SU-DHL-6 (cell line): ENCODE data around the gene PYCARD.

Experiments used
- H2AFZ ChIP-seq: fragments of 200-600 bp; sonication (generic); 2 replicates; pipeline ENCODE4 v1.6.1; 2014; ENCODE audit warnings: low read depth, mild to moderate bottlenecking, moderate library complexity, mixed read lengths, antibody characterized with exemption, low read length; ENCODE audit not compliant: severe bottlenecking
- H3F3A ChIP-seq: fragments of 200-600 bp; shearing (Covaris generic); 2 replicates; pipeline ENCODE4 v1.6.0; 2016; ENCODE audit warnings: antibody characterized with exemption, mild to moderate bottlenecking; ENCODE audit not compliant: insufficient read depth
- H3K27ac ChIP-seq: fragments of 200-600 bp; sonication (generic); 2 replicates; pipeline ENCODE4 v1.5.1; 2016; ENCODE audit warnings: low read depth, mild to moderate bottlenecking, low read length, moderate library complexity, mixed read lengths
- H3K27me3 ChIP-seq: fragments of 200-600 bp; sonication (generic), shearing (Covaris generic); 2 replicates; pipeline ENCODE4 v1.6.0; 2014; ENCODE audit warnings: mild to moderate bottlenecking, low read length
- H3K36me3 ChIP-seq: fragments of 200-600 bp; sonication (generic); 2 replicates; pipeline ENCODE4 v1.6.1; 2014; ENCODE audit warnings: mild to moderate bottlenecking, low read length, mixed read lengths
- H3K4me2 ChIP-seq: fragments of 300-600, 200-600 bp; shearing (Covaris generic), sonication (generic); 2 replicates; pipeline ENCODE4 v1.6.0; 2014; ENCODE audit warnings: low read length, low read depth, mild to moderate bottlenecking; ENCODE audit not compliant: poor library complexity, severe bottlenecking
- H3K4me3 ChIP-seq: fragments of 200-600 bp; sonication (generic); 2 replicates; pipeline ENCODE4 v1.5.1; 2014; ENCODE audit warnings: antibody characterized with exemption, low read length, mild to moderate bottlenecking, mixed read lengths; ENCODE audit not compliant: insufficient read depth, poor library complexity, severe bottlenecking
- H3K79me2 ChIP-seq: fragments of 200-600 bp; sonication (generic); 2 replicates; pipeline ENCODE4 v1.6.1; 2014; ENCODE audit warnings: mild to moderate bottlenecking, low read length, moderate library complexity; ENCODE audit not compliant: insufficient read depth
- H3K9ac ChIP-seq: fragments of 200-600 bp; sonication (generic); 2 replicates; pipeline ENCODE4 v1.7.0; 2014; ENCODE audit warnings: mild to moderate bottlenecking, low read length
- H3K9me2 ChIP-seq: fragments of 200-600 bp; sonication (generic); replicated peaks from 2 replicates; pipeline ENCODE4 v1.6.1; 2014; ENCODE audit warnings: low read length; ENCODE audit not compliant: insufficient read depth
- H3K9me3 ChIP-seq: fragments of 200-600 bp; sonication (generic); 2 replicates; pipeline ENCODE4 v1.6.1; 2014; ENCODE audit warnings: low read length, mixed read lengths; ENCODE audit not compliant: insufficient read depth
- H4K20me1 ChIP-seq: fragments of 200-600 bp; sonication (generic); 2 replicates; pipeline ENCODE4 v1.6.1; 2014; ENCODE audit warnings: low read depth, mild to moderate bottlenecking, antibody characterized with exemption, low read length, moderate library complexity, mixed read lengths
- EZH2phosphoT487 ChIP-seq: fragments of 200-600 bp; sonication (generic), shearing (Covaris generic); conservative IDR thresholded peaks from 2 replicates; pipeline ENCODE4 v1.6.1; 2018; ENCODE audit warnings: mild to moderate bottlenecking, antibody characterized with exemption, low read length, moderate library complexity, mixed read lengths
- TF ChIP-seq, protein P1 (sequence below): fragments of 200-600 bp; sonication (generic); IDR thresholded peaks from one replicate; pipeline ENCODE4 v1.5.1; 2017; ENCODE audit warnings: antibody characterized with exemption, mild to moderate bottlenecking, low read length, moderate library complexity; ENCODE audit not compliant: insufficient read depth, poor library complexity, severe bottlenecking

PYCARD gene

DNA sequence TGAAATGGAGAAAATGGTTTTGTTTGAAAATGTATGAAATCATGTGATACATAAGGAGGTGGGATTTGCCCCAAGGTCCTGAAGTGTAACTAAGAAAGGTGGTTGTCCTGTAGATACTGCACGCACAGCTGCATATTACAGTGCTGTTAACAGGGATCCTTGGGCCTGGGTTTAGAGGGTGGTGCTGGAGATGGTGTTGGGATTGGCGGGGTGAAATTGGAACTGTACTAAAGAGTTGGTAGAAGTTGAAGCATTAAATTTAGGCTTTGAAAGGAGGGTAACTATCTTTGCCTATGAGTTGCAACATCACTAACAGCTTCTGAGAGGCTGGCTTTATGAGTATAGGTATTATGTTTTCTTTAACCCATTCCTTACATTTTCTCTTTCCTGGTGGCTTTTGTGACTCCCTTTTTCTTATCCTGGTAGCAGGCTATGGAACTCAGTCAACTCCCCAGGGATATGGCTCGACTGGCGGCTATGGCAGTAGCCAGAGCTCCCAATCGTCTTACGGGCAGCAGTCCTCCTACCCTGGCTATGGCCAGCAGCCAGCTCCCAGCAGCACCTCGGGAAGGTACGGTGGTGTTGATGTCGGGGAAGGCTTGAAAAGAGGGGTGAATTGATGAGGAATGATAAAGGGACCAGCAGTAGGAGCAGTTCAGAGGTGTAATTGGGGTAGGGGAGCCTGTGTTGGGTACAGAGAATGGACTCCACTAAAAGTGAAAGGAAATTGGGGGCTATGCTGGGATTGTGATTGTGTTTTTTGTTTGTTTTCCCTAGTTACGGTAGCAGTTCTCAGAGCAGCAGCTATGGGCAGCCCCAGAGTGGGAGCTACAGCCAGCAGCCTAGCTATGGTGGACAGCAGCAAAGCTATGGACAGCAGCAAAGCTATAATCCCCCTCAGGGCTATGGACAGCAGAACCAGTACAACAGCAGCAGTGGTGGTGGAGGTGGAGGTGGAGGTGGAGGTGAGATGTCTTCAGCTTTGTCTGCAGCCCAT lies 18.8 kb downstream of the PYCARD start:
- H3K79me2 ChIP-seq: peaks cover 88% of the 10 kb centered on the region
- H3K27me3 ChIP-seq: no peaks in the 10 kb centered on the region
- H3K9me2 ChIP-seq: no peaks in the 10 kb centered on the region
- H3K9ac ChIP-seq: no peak overlapping the region
- H3K4me3 ChIP-seq: no peak overlapping the region
- TF ChIP-seq, protein P1, sequence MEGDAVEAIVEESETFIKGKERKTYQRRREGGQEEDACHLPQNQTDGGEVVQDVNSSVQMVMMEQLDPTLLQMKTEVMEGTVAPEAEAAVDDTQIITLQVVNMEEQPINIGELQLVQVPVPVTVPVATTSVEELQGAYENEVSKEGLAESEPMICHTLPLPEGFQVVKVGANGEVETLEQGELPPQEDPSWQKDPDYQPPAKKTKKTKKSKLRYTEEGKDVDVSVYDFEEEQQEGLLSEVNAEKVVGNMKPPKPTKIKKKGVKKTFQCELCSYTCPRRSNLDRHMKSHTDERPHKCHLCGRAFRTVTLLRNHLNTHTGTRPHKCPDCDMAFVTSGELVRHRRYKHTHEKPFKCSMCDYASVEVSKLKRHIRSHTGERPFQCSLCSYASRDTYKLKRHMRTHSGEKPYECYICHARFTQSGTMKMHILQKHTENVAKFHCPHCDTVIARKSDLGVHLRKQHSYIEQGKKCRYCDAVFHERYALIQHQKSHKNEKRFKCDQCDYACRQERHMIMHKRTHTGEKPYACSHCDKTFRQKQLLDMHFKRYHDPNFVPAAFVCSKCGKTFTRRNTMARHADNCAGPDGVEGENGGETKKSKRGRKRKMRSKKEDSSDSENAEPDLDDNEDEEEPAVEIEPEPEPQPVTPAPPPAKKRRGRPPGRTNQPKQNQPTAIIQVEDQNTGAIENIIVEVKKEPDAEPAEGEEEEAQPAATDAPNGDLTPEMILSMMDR: no peak
- TF ChIP-seq EZH2phosphoT487: no peak
- peaks cover 18% of the 10 kb centered on the region; the same call in 1 of the 2 replicates for H3F3A ChIP-seq
- H3K9me3 ChIP-seq: no peaks in the 10 kb centered on the region
- H4K20me1 ChIP-seq: peaks cover 66% of the 10 kb centered on the region
- peaks cover 74% of the 10 kb centered on the region for H3K36me3 ChIP-seq
- no peak overlapping the region for H2AFZ ChIP-seq
- no peak overlapping the region for H3K27ac ChIP-seq
- no peak overlapping the region for H3K4me2 ChIP-seq

DNA sequence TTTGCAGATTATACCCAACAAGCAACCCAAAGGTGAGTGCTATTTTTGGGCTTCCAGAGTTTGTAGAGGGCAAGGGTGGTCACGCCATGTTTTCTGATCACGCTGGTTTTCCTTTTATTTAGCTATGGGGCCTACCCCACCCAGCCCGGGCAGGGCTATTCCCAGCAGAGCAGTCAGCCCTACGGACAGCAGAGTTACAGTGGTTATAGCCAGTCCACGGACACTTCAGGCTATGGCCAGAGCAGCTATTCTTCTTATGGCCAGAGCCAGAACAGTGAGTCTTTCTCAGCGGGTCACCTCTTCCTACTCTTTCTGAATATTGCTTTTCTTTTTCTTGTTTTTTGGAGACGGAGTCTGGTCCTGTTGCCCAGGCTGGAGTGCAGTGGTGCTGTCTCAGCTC lies 20.2 kb downstream of the PYCARD start:
- Histone ChIP-seq H3K9ac (peak overlapping the region; percentile 93), H3K9me2 (no peaks in the 10 kb centered on the region), H3K4me2 (peak overlapping the region; percentile 82), H3K27me3 (no peaks in the 10 kb centered on the region), H3K79me2 (peaks cover 76% of the 10 kb centered on the region), H2AFZ (no peak overlapping the region), H3K27ac (no peak overlapping the region), H3K4me3 (peak overlapping the region; percentile 97), H4K20me1 (peaks cover 55% of the 10 kb centered on the region), H3K36me3 (peaks cover 61% of the 10 kb centered on the region), H3F3A (peaks cover 10% of the 10 kb centered on the region; the same call in 1 of the 2 replicates), H3K9me3 (no peaks in the 10 kb centered on the region)
- TF ChIP-seq, protein P1: no peak
- no peak for TF ChIP-seq EZH2phosphoT487

DNA sequence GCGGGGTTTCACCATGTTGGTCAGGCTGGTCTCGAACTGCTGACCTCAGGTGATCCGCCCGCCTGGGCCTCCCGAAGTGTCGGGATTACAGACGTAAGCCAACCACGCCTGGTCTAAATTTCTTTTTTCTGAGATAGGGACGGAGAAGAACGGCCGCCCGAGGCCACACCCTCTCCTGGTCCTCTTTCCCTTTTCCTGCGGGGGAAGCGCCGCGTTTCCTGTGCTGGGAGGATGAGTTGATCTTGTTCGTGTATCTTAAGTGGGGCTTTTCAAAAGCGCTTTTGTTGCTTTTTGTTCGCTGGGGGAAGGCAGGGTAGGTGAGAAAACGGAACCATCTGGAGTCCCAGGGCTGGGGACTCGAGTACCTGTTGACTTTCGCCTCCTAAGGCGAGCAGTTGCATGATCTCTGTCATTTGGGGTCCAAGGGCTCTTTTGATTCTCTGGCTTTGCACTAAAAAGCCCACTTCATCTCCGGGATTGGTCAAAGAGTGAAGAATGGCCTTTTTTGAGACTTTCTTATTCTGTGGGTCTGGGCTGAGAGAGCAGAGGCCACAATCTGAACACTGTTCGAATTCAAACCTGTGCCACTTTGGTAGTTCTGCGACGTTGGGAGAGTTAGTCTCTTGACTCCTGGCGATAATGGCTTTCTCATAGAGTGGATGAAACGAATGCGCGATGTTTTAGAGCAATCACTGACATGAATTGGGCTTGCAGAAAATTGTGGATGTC lies 21.3 kb downstream of the PYCARD start:
- Histone ChIP-seq H3K36me3 (peaks cover 50% of the 10 kb centered on the region), H3F3A (peaks cover 8% of the 10 kb centered on the region; the same call in 1 of the 2 replicates), H3K27me3 (no peaks in the 10 kb centered on the region), H3K27ac (peak overlapping the region; percentile 89), H3K9me2 (no peaks in the 10 kb centered on the region), H3K9me3 (no peaks in the 10 kb centered on the region), H3K9ac (peak overlapping the region; percentile 93), H3K79me2 (peaks cover 65% of the 10 kb centered on the region), H4K20me1 (peaks cover 44% of the 10 kb centered on the region), H2AFZ (no peak overlapping the region), H3K4me2 (peak overlapping the region; percentile 82), H3K4me3 (peak overlapping the region; percentile 97)
- TF ChIP-seq, protein P1: no peak
- TF ChIP-seq EZH2phosphoT487: no peak
